Measurements from ENCODE around the gene CMTM6.

Gene CMTM6

DNA sequence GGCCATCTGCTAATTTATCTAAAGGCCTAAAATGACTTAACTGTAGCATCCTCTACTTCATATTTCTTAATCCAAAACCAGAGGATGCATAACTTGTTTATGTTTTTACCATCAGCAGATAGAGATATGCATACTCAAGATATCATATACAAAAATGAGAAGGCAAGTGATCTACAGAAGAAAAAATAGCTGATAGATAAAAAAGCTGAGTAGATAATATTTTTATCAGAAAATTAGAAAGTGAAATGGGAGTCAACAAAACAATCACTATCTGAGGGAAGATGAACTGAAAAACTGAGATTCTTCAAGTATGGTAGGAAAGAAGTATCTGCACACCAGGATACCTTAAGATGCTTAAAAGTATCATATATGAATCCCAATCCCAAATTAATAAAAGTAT, 42.7 kb upstream of the CMTM6 start:
- Histone ChIP-seq H3K27me3 (ENCODE audit: control insufficient read depth in 1 of 2, insufficient read depth in 1 of 2, low read length in 2 of 2) (no peaks in the 10 kb centered on the region), H3K4me1 (ENCODE audit: control insufficient read depth, insufficient read depth, low read depth, low read length) (peaks cover 6% of the 10 kb centered on the region), H3K4me2 (ENCODE audit: low read length, poor library complexity, severe bottlenecking) (no peak overlapping the region), H3K36me3 (ENCODE audit: control insufficient read depth in 1 of 2, insufficient read depth in 2 of 2, low read depth in 1 of 2, low read length in 2 of 2) (peaks cover 0 to 5% of the 10 kb centered on the region in 2 experiments), H4K91ac (ENCODE audit: low read length) (no peak overlapping the region), H3K14ac (ENCODE audit: low read length in 2 of 2) (no peak overlapping the region), H3K4ac (ENCODE audit: low read depth in 1 of 2, low read length in 2 of 2) (no peak overlapping the region), H3K79me1 (replicated peaks; ENCODE audit: low read length, poor library complexity, severe bottlenecking) (peaks cover 19% of the 10 kb centered on the region), H3K27ac (ENCODE audit: low read length, poor library complexity, severe bottlenecking) (no peak overlapping the region), H3K4me3 (ENCODE audit: insufficient read depth in 1 of 2, low read depth in 1 of 2, low read length in 2 of 2) (no peak overlapping the region), H3K18ac (ENCODE audit: low read depth in 1 of 2, low read length in 2 of 2) (no peak overlapping the region), H2BK12ac (ENCODE audit: low read length in 2 of 2) (no peak overlapping the region), H2AFZ (ENCODE audit: low read depth, low read length) (no peak overlapping the region), H4K8ac (ENCODE audit: low read length) (no peak overlapping the region), H3K9me3 (ENCODE audit: control insufficient read depth, low read length) (no peaks in the 10 kb centered on the region), H2BK120ac (ENCODE audit: low read depth, low read length) (no peak overlapping the region), H3K9ac (ENCODE audit: low read length) (no peak overlapping the region), H2AK5ac (ENCODE audit: low read length, severe bottlenecking) (no peak overlapping the region), H3K23ac (ENCODE audit: low read length in 2 of 2) (no peak overlapping the region), H2BK5ac (ENCODE audit: low read depth, low read length, poor library complexity, severe bottlenecking) (no peak overlapping the region), H2BK15ac (ENCODE audit: low read depth, poor library complexity, severe bottlenecking) (no peak overlapping the region)
- DNase-seq: no peak

DNA sequence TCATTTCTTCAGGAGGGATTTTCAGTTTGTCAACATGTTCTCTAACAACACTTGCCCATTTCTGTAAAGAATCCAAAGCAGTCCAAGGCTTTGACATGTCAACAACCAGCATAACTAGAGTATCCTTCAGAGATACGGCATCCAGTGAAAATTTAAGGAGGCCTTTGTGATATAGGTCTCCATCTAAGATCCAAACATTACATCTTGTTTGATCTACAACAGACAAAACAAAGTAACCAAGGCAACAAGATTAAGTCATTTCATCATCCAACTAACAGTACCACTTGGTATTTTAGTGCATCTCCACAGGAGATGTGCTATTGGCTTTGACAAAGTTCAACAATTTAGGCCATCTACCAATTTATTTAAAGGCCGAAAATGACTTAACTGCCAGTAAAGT, 42.2 kb upstream of the CMTM6 start:
- H2BK120ac ChIP-seq (ENCODE audit: low read depth, low read length): no peak overlapping the region
- no peak overlapping the region for H2BK12ac ChIP-seq (ENCODE audit: low read length in 2 of 2)
- H3K18ac ChIP-seq (ENCODE audit: low read depth in 1 of 2, low read length in 2 of 2): no peak overlapping the region
- peaks cover 19% of the 10 kb centered on the region for H3K79me1 ChIP-seq (replicated peaks; ENCODE audit: low read length, poor library complexity, severe bottlenecking)
- H3K9me3 ChIP-seq (ENCODE audit: control insufficient read depth, low read length): no peaks in the 10 kb centered on the region
- H3K9ac ChIP-seq (ENCODE audit: low read length): no peak overlapping the region
- no peak overlapping the region for H2AK5ac ChIP-seq (ENCODE audit: low read length, severe bottlenecking)
- H4K91ac ChIP-seq (ENCODE audit: low read length): no peak overlapping the region
- no peak overlapping the region for H2AFZ ChIP-seq (ENCODE audit: low read depth, low read length)
- no peak overlapping the region for H2BK5ac ChIP-seq (ENCODE audit: low read depth, low read length, poor library complexity, severe bottlenecking)
- H4K8ac ChIP-seq (ENCODE audit: low read length): no peak overlapping the region
- H3K4me3 ChIP-seq (ENCODE audit: insufficient read depth in 1 of 2, low read depth in 1 of 2, low read length in 2 of 2): no peak overlapping the region
- H3K4ac ChIP-seq (ENCODE audit: low read depth in 1 of 2, low read length in 2 of 2): no peak overlapping the region
- no peak overlapping the region for H3K27ac ChIP-seq (ENCODE audit: low read length, poor library complexity, severe bottlenecking)
- peaks cover 0 to 5% of the 10 kb centered on the region in 2 experiments for H3K36me3 ChIP-seq (ENCODE audit: control insufficient read depth in 1 of 2, insufficient read depth in 2 of 2, low read depth in 1 of 2, low read length in 2 of 2)
- peaks cover 6% of the 10 kb centered on the region for H3K4me1 ChIP-seq (ENCODE audit: control insufficient read depth, insufficient read depth, low read depth, low read length)
- H2BK15ac ChIP-seq (ENCODE audit: low read depth, poor library complexity, severe bottlenecking): no peak overlapping the region
- no peak overlapping the region for H3K14ac ChIP-seq (ENCODE audit: low read length in 2 of 2)
- WGBS: 93% methylated on average over 2 of the region's 2 CpGs
- no peak overlapping the region for H3K4me2 ChIP-seq (ENCODE audit: low read length, poor library complexity, severe bottlenecking)
- H3K27me3 ChIP-seq (ENCODE audit: control insufficient read depth in 1 of 2, insufficient read depth in 1 of 2, low read length in 2 of 2): no peaks in the 10 kb centered on the region
- peak; percentile 34 for DNase-seq
- H3K23ac ChIP-seq (ENCODE audit: low read length in 2 of 2): no peak overlapping the region

DNA sequence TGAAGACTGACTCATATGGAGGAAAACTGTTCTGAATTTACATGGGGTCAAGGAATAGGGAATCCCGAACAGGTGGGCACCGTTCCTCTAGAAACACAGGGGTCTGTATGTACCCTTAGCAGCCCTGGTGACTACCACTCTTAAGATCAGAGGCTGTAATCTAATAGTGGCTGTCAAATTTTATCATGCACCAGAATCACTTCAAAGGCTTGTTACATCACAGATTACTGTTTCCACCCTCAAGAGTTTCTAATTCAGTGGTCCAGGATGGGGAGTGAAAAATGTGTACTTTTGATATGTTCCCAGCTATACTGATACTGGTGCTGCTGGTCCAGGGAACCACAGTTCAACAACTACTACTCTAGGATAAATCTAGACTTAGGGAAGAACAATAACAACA, 40.2 kb upstream of the CMTM6 start:
- H2BK15ac ChIP-seq (ENCODE audit: low read depth, poor library complexity, severe bottlenecking): no peak overlapping the region
- H2AFZ ChIP-seq (ENCODE audit: low read depth, low read length): no peak overlapping the region
- no peak overlapping the region for H3K18ac ChIP-seq (ENCODE audit: low read depth in 1 of 2, low read length in 2 of 2)
- H3K4me3 ChIP-seq (ENCODE audit: insufficient read depth in 1 of 2, low read depth in 1 of 2, low read length in 2 of 2): no peak overlapping the region
- no peaks in the 10 kb centered on the region for H3K9me3 ChIP-seq (ENCODE audit: control insufficient read depth, low read length)
- H3K14ac ChIP-seq (ENCODE audit: low read length in 2 of 2): no peak overlapping the region
- H3K27me3 ChIP-seq (ENCODE audit: control insufficient read depth in 1 of 2, insufficient read depth in 1 of 2, low read length in 2 of 2): no peaks in the 10 kb centered on the region
- no peak overlapping the region for H2AK5ac ChIP-seq (ENCODE audit: low read length, severe bottlenecking)
- no peak overlapping the region for H2BK12ac ChIP-seq (ENCODE audit: low read length in 2 of 2)
- no peak overlapping the region for H2BK120ac ChIP-seq (ENCODE audit: low read depth, low read length)
- no peak overlapping the region for H3K4ac ChIP-seq (ENCODE audit: low read depth in 1 of 2, low read length in 2 of 2)
- WGBS: 100% methylated on average over 2 of the region's 2 CpGs
- peaks cover 0 to 12% of the 10 kb centered on the region in 2 experiments for H3K36me3 ChIP-seq (ENCODE audit: control insufficient read depth in 1 of 2, insufficient read depth in 2 of 2, low read depth in 1 of 2, low read length in 2 of 2)
- no peak overlapping the region for H3K9ac ChIP-seq (ENCODE audit: low read length)
- H4K91ac ChIP-seq (ENCODE audit: low read length): no peak overlapping the region
- H2BK5ac ChIP-seq (ENCODE audit: low read depth, low read length, poor library complexity, severe bottlenecking): no peak overlapping the region
- H3K4me1 ChIP-seq (ENCODE audit: control insufficient read depth, insufficient read depth, low read depth, low read length): peaks cover 4% of the 10 kb centered on the region
- H3K23ac ChIP-seq (ENCODE audit: low read length in 2 of 2): no peak overlapping the region
- no peak overlapping the region for H4K8ac ChIP-seq (ENCODE audit: low read length)
- peaks cover 14% of the 10 kb centered on the region for H3K79me1 ChIP-seq (replicated peaks; ENCODE audit: low read length, poor library complexity, severe bottlenecking)
- no peak for DNase-seq
- H3K4me2 ChIP-seq (ENCODE audit: low read length, poor library complexity, severe bottlenecking): no peak overlapping the region
- no peak overlapping the region for H3K27ac ChIP-seq (ENCODE audit: low read length, poor library complexity, severe bottlenecking)

DNA sequence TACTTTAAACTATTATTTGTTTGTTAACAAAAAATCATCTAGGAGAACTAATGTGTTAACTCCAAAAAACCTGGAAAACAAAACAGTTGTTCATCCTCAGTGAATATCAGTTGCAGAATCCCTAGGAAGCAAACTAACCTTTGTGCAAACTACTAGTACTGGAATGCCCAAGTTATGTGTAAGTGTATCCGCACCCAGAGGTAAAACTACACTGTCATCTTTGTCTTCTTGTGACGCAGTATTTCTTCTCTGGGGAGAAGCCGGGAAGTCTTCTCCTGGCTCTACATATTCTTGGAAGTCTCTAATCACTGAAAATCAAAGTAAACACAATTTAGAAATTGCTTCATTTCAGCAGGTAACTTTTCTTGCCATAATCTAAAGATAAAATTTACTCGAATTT, 38.2 kb upstream of the CMTM6 start:
- Histone ChIP-seq H3K79me1 (replicated peaks; ENCODE audit: low read length, poor library complexity, severe bottlenecking) (peaks cover 11% of the 10 kb centered on the region), H3K4ac (ENCODE audit: low read depth in 1 of 2, low read length in 2 of 2) (no peak overlapping the region), H3K4me2 (ENCODE audit: low read length, poor library complexity, severe bottlenecking) (no peak overlapping the region), H2AK5ac (ENCODE audit: low read length, severe bottlenecking) (no peak overlapping the region), H3K4me1 (ENCODE audit: control insufficient read depth, insufficient read depth, low read depth, low read length) (peaks cover 2% of the 10 kb centered on the region), H3K27me3 (ENCODE audit: control insufficient read depth in 1 of 2, insufficient read depth in 1 of 2, low read length in 2 of 2) (no peaks in the 10 kb centered on the region), H3K4me3 (ENCODE audit: insufficient read depth in 1 of 2, low read depth in 1 of 2, low read length in 2 of 2) (no peak overlapping the region), H3K14ac (ENCODE audit: low read length in 2 of 2) (no peak overlapping the region), H3K23ac (ENCODE audit: low read length in 2 of 2) (no peak overlapping the region), H3K27ac (ENCODE audit: low read length, poor library complexity, severe bottlenecking) (no peak overlapping the region), H3K36me3 (ENCODE audit: control insufficient read depth in 1 of 2, insufficient read depth in 2 of 2, low read depth in 1 of 2, low read length in 2 of 2) (peaks cover 0 to 17% of the 10 kb centered on the region in 2 experiments), H2BK12ac (ENCODE audit: low read length in 2 of 2) (no peak overlapping the region), H2AFZ (ENCODE audit: low read depth, low read length) (no peak overlapping the region), H4K91ac (ENCODE audit: low read length) (no peak overlapping the region), H3K9ac (ENCODE audit: low read length) (no peak overlapping the region), H3K9me3 (ENCODE audit: control insufficient read depth, low read length) (no peaks in the 10 kb centered on the region), H3K18ac (ENCODE audit: low read depth in 1 of 2, low read length in 2 of 2) (no peak overlapping the region), H2BK5ac (ENCODE audit: low read depth, low read length, poor library complexity, severe bottlenecking) (no peak overlapping the region), H4K8ac (ENCODE audit: low read length) (no peak overlapping the region), H2BK120ac (ENCODE audit: low read depth, low read length) (no peak overlapping the region), H2BK15ac (ENCODE audit: low read depth, poor library complexity, severe bottlenecking) (no peak overlapping the region)
- DNase-seq: no peak
- 99% methylated on average over 3 of the region's 4 CpGs for WGBS
